ENCODE data around the gene MBNL1. TPM values are rescaled to one million over a fixed set of nuclear protein-coding genes. Genes with fewer than 3 reads are reported as not detected.

MBNL1 gene
- total RNA-seq, 4 donors from 2014 or later = 353 to 653 (median 495) TPM

- H3K36me3 ChIP-seq = no peaks in the 10 kb centered on the region
- no peak for TF ChIP-seq POLR2A (IDR thresholded peaks at IDR 0.05)
- TF ChIP-seq EP300 (IDR thresholded peaks at IDR 0.05) = no peak
- TF ChIP-seq, protein P1, sequence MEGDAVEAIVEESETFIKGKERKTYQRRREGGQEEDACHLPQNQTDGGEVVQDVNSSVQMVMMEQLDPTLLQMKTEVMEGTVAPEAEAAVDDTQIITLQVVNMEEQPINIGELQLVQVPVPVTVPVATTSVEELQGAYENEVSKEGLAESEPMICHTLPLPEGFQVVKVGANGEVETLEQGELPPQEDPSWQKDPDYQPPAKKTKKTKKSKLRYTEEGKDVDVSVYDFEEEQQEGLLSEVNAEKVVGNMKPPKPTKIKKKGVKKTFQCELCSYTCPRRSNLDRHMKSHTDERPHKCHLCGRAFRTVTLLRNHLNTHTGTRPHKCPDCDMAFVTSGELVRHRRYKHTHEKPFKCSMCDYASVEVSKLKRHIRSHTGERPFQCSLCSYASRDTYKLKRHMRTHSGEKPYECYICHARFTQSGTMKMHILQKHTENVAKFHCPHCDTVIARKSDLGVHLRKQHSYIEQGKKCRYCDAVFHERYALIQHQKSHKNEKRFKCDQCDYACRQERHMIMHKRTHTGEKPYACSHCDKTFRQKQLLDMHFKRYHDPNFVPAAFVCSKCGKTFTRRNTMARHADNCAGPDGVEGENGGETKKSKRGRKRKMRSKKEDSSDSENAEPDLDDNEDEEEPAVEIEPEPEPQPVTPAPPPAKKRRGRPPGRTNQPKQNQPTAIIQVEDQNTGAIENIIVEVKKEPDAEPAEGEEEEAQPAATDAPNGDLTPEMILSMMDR (IDR thresholded peaks at IDR 0.05) = no peak
- no peaks in the 10 kb centered on the region for H3K27me3 ChIP-seq
- 90 to 93% methylated on average over 5 of the region's 5 CpGs for WGBS, 2 donors
- no peak overlapping the region for H3K4me3 ChIP-seq
- H3K9me3 ChIP-seq = no peaks in the 10 kb centered on the region
- DNase-seq (ENCODE audit: low spot score in 2 of 2) = no peak
- no peak overlapping the region for H3K27ac ChIP-seq
- H3K4me1 ChIP-seq = peaks cover 0 to 92% (median 58%) of the 10 kb centered on the region in 4 donors
Observed at GRCh38 chr3:152285509-152285908, 16.8 kb downstream of the MBNL1 start.

DNA sequence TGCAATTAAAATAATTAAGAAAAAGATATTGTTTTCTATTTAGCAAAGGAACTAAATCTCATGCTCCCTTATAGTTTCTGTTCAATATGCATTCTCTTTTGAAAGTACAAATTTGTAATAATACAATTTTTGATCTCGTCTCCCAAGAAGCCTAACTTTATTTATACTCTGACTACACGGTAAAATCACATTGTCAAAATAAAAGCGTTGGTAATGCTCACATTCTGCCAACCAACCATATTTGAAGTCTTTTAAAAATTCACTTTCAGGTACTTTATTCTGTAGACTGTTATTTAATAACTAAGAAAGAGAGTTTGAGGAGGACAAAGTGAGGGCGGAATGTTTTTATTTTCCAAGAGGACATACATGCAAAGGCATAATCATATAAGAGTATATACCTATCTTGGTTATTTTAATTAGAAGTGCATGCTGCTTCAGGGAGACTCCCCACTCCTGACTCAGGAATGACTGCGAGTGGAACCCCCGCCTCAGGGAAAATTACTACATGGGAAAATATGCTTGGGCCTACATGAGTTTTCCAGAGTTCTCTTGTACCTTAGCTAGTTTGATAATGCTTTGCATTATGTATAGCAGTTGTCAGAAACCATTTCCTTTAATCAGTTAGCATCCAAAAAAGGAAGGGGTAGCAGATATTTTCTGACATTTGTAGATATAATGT lies 19.3 kb downstream of the MBNL1 start:
- DNase-seq (ENCODE audit: low spot score in 2 of 2) = no peak
- no peaks in the 10 kb centered on the region for H3K27me3 ChIP-seq
- H3K9me3 ChIP-seq = no peaks in the 10 kb centered on the region
- no peaks in the 10 kb centered on the region for H3K36me3 ChIP-seq
- no peak overlapping the region for H3K4me3 ChIP-seq
- H3K4me1 ChIP-seq = peaks cover 0 to 92% (median 50%) of the 10 kb centered on the region in 4 donors
- no peak overlapping the region for H3K27ac ChIP-seq
- TF ChIP-seq POLR2A (IDR thresholded peaks at IDR 0.05) (no peak), EP300 (IDR thresholded peaks at IDR 0.05) (no peak)
- TF ChIP-seq, protein P1 (IDR thresholded peaks at IDR 0.05) = no peak
- WGBS, 2 donors = 61 to 63% methylated on average over 6 of the region's 6 CpGs

DNA sequence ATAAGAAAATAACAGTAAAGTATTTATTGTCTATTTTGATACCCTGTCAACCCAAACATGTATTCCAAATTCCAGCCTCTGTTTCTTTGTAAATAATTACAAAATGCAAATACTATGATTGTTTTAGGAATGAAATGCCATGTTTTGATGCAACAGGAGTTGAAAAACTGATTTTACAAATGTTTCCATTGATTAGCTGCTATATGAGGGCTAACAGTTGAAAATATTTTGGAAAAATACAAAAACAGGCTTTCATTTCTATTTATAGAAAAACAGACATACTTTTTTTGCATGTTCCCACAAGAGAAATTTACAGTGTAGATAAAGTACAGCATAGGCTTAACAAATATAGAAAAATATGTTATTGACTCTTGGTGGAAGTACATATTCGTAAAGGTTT lies 20.0 kb downstream of the MBNL1 start:
- no peak for DNase-seq (ENCODE audit: low spot score in 2 of 2)
- no peak overlapping the region for H3K4me3 ChIP-seq
- no peaks in the 10 kb centered on the region for H3K27me3 ChIP-seq
- H3K36me3 ChIP-seq = no peaks in the 10 kb centered on the region
- no peaks in the 10 kb centered on the region for H3K9me3 ChIP-seq
- TF ChIP-seq EP300 (IDR thresholded peaks at IDR 0.05) = no peak
- no peak for TF ChIP-seq POLR2A (IDR thresholded peaks at IDR 0.05)
- TF ChIP-seq, protein P1 (IDR thresholded peaks at IDR 0.05) = no peak
- H3K27ac ChIP-seq = peak overlapping the region in 1 of 4 donors; percentile 17
- 83 to 87% methylated on average over 1 of the region's 1 CpG for WGBS, 2 donors
- H3K4me1 ChIP-seq = peaks cover 0 to 92% (median 45%) of the 10 kb centered on the region in 4 donors

- peaks cover 0 to 89% (median 40%) of the 10 kb centered on the region in 4 donors for H3K4me1 ChIP-seq
- no peak overlapping the region for H3K27ac ChIP-seq
- DNase-seq (ENCODE audit: low spot score in 2 of 2) = no peak
- 87 to 88% methylated on average over 3 of the region's 3 CpGs for WGBS, 2 donors
- no peaks in the 10 kb centered on the region for H3K27me3 ChIP-seq
- TF ChIP-seq, protein P1 (IDR thresholded peaks at IDR 0.05) = no peak
- TF ChIP-seq POLR2A (IDR thresholded peaks at IDR 0.05) (no peak), EP300 (IDR thresholded peaks at IDR 0.05) (no peak)
- H3K4me3 ChIP-seq = no peak overlapping the region
- no peaks in the 10 kb centered on the region for H3K9me3 ChIP-seq
- H3K36me3 ChIP-seq = no peaks in the 10 kb centered on the region
Observed at GRCh38 chr3:152289708-152290107, 21.0 kb downstream of the MBNL1 start.

GRCh38 chr3:152290374-152290773 lies 21.6 kb downstream of the MBNL1 start:
- TF ChIP-seq POLR2A (IDR thresholded peaks at IDR 0.05) = no peak
- no peak for TF ChIP-seq EP300 (IDR thresholded peaks at IDR 0.05)
- TF ChIP-seq, protein P1 (IDR thresholded peaks at IDR 0.05) = no peak
- H3K4me1 ChIP-seq = peaks cover 0 to 92% (median 40%) of the 10 kb centered on the region in 4 donors
- H3K27ac ChIP-seq = no peak overlapping the region

More at GRCh38 chr3:152290374-152290773, 21.6 kb downstream of the MBNL1 start:
- Histone ChIP-seq H3K4me3 (no peak overlapping the region), H3K27me3 (no peaks in the 10 kb centered on the region), H3K36me3 (no peaks in the 10 kb centered on the region), H3K9me3 (no peaks in the 10 kb centered on the region)
- no peak for DNase-seq (ENCODE audit: low spot score in 2 of 2)

All from tibial nerve (tissue), 4 donors.